HG03103 (cell line): ENCODE results near the gene TUFT1.
"Not testable (repeated sequence)": the region's sequence is repeated elsewhere in the genome, so short reads cannot be mapped to it uniquely, and the experiment has no call there.

ENCODE experiments used
- ATAC-seq: cut with Tn5 transposase; IDR thresholded peaks from one replicate; pipeline ENCODE4 v1.9.1; 2021; ENCODE audit warnings: low read depth; ENCODE audit not compliant: unreplicated experiment

Gene TUFT1

GRCh38 chr1:151512326-151512725, 27.8 kb upstream of the TUFT1 start:
- ATAC-seq: no peak

- ATAC-seq: no peak
Measured at GRCh38 chr1:151512801-151513625, 27.1 kb upstream of the TUFT1 start.

GRCh38 chr1:151513626-151514121, 26.4 kb upstream of the TUFT1 start:
- no peak for ATAC-seq

GRCh38 chr1:151514366-151514765, 25.7 kb upstream of the TUFT1 start:
- ATAC-seq: no peak

- ATAC-seq: no peak
Measured at GRCh38 chr1:151515265-151515664, 24.8 kb upstream of the TUFT1 start.

GRCh38 chr1:151516031-151516511, 24.0 kb upstream of the TUFT1 start:
- no peak for ATAC-seq

- no peak for ATAC-seq
Measured at GRCh38 chr1:151518431-151518830, 21.7 kb upstream of the TUFT1 start.

GRCh38 chr1:151518936-151519335, 21.2 kb upstream of the TUFT1 start:
- no peak for ATAC-seq

- ATAC-seq: no peak
Measured at GRCh38 chr1:151519667-151520066, 20.4 kb upstream of the TUFT1 start.

GRCh38 chr1:151520359-151520758, 19.8 kb upstream of the TUFT1 start:
- no peak for ATAC-seq

- ATAC-seq: not testable (repeated sequence)
Measured at GRCh38 chr1:151522427-151522826, 17.7 kb upstream of the TUFT1 start.

GRCh38 chr1:151523326-151523725, 16.8 kb upstream of the TUFT1 start:
- no peak for ATAC-seq

- no peak for ATAC-seq
Measured at GRCh38 chr1:151524736-151525135, 15.4 kb upstream of the TUFT1 start.

GRCh38 chr1:151526735-151527525, 13.2 kb upstream of the TUFT1 start:
- ATAC-seq: no peak

- no peak for ATAC-seq
Measured at GRCh38 chr1:151529211-151529702, 10.9 kb upstream of the TUFT1 start.

GRCh38 chr1:151529781-151530180, 10.3 kb upstream of the TUFT1 start:
- no peak for ATAC-seq

GRCh38 chr1:151530461-151530860, 9.6 kb upstream of the TUFT1 start:
- no peak for ATAC-seq

GRCh38 chr1:151533870-151534269, 6.2 kb upstream of the TUFT1 start:
- no peak for ATAC-seq

- ATAC-seq: no peak
Measured at GRCh38 chr1:151534662-151535278, 5.3 kb upstream of the TUFT1 start.

GRCh38 chr1:151535326-151536271, 4.5 kb upstream of the TUFT1 start:
- ATAC-seq: no peak
